ENCODE results near the gene BCAT1.
A peak's percentile ranks its signal among the peaks of the same experiment; 100 is the strongest.
"Not testable (repeated sequence)": the region's sequence is repeated elsewhere in the genome, so short reads cannot be mapped to it uniquely, and the experiment has no call there.

Gene BCAT1

DNA sequence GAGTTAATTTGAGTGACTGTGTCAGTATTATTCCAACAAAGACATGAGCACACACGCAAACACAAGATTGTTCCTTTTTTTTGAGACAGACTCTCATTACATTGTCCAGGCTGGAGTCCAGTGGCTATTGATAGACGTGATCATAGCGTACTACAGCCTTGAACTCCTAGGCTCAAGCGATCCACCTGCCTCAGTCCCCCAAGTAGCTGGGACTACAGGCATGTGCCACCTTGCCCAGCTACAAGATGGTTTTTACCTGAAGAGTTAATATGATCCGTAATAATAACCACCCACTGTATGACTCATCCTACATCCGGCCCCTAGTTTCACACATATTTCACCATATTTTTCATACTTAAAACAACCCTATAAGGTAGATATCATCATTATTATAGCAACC is 26.8 kb downstream of the BCAT1 start:
- no peak for DNase-seq

DNA sequence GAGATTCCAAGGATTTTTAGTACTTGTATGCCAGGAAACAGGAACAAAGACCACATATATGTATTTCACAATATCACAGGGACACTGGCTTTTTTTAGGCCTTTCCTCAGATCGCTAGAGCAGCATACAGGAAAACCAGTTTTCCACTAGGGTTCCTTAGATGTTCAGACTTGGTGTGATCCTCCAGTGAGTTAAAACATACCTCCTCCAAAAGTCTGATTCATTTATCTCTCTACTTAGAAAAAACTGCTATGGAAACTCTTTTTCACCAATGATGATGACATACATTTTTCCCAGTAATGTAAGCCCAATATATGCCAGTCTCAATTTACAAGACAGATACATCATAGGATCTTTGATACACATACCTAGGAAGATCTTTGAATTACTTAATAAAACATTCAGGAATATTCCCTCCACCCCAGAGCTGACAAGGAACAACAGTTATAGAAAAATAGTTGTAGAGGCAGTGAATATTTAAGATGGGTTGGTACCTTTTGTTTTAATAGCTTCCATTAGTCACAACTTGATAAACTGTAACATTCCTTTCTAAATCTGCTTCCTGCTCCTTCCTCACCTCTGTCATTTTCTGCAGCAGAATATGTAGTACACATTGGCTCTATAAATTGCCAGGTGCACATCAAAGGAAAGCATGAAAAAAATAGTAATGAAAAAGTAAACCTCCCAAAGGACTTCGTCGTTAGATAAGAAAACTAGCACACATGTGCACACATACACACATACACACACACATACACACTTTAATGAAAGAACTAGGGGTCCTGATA is 27.5 kb downstream of the BCAT1 start:
- no peak for DNase-seq

- DNase-seq: no peak
These were observed 28.8 kb downstream of the BCAT1 start for GRCh38 chr12:24920141-24920540.

DNA sequence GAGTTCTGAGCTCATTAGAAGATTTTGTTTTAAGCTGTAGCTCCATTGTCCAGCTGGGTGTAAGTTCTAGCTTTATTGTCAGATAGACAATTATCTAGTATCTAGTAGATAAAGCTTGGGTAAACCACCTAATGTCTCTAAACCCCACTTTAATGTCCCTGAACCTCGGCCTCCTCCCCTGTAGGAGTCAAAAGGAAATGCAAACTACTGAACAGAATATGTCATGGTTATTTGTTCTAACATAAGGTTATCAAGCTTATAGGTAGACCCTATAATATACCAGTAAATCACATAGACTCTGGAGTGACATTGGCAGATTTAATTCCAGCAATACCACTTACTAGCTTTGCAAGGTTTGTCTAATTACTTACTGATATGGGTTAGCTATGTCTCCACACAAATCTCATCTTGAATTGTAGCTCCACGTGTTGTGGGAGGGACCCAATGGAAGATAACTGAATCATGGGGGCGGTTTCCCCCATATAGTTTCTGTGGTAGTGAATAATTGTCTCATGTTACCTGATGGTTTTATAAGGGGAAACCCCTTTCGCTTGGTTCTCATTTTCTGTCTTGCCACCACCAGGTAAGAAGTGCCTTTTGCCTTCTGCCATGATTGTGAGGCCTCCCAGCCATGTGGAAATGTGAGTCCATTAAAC is 29.4 kb downstream of the BCAT1 start:
- no peak for DNase-seq

DNA sequence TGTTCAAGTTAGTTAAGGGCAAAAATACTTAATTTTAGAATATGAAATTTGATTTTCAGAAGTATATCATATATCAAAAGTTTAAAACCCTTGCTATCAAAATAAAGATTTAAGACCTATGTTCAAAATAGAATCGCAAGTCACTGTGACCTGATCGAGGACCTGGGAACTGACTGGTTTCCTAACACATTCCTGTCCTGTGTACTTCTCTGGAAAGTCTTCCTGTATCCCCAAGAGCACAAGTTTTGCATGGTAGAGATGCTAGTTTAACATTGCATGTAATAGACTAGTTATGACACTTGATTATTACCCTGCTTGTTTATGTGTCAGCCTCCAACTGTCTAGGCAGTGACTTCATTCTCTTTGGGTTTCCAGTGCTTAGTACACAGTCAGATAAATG is 30.3 kb downstream of the BCAT1 start:
- DNase-seq: no peak

- DNase-seq: no peak
These were observed 33.4 kb downstream of the BCAT1 start for GRCh38 chr12:24915501-24915900.

- DNase-seq: no peak
These were observed 34.9 kb downstream of the BCAT1 start for GRCh38 chr12:24913953-24914352.

- peak in 1 of 2 experiments; percentile 55 for DNase-seq
These were observed 35.8 kb downstream of the BCAT1 start for GRCh38 chr12:24913130-24913529.

DNA sequence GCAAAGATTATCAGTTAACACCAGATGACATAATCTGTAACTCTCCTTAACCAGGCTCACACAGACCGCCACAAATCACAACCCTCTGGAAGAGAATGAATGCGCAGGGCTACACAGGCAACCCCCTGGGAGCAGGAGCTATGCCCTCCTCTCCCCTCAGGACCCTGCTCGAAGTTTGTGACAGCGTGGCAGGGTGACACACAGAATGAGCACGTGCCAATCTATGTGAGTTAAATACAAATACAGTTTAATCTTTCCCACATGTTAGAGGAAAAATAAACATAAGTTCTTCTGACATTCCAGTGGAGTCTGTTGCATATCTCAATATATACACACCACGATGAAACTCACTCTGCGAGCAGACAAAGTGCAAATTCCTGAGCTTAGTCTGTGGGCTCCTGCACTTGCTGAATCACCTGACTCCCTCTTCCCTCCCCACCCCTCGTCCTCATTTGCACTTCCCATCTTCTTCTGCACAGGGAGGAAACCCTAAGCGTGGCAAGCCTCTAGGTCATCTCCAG is 37.6 kb downstream of the BCAT1 start:
- DNase-seq: peak in 1 of 2 experiments; percentile 19

- not testable (repeated sequence) for DNase-seq
These were observed 38.7 kb downstream of the BCAT1 start for GRCh38 chr12:24910192-24910591.

- DNase-seq: no peak
These were observed 39.2 kb downstream of the BCAT1 start for GRCh38 chr12:24909667-24910066.

- no peak for DNase-seq
These were observed 41.4 kb downstream of the BCAT1 start for GRCh38 chr12:24907464-24907863.

DNA sequence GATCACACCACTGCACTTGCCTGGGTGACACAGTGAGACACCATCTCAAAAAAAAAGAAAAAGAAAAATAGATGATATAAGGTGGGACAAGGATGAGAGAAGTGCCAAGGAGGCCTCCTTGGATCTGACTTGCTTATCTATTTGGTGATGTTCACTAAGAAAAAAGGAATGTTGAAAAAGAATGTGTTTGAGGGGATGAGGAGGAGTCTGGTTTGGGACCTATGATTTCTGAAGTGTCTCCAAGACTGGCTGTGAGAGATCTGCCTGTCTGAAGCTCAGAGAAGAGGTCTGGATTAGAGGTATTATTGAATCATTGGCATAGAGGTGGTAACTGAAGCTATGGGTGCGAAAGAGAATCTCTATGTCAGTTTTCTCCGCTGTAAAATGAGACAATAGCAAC is 42.8 kb downstream of the BCAT1 start:
- DNase-seq: no peak

DNA sequence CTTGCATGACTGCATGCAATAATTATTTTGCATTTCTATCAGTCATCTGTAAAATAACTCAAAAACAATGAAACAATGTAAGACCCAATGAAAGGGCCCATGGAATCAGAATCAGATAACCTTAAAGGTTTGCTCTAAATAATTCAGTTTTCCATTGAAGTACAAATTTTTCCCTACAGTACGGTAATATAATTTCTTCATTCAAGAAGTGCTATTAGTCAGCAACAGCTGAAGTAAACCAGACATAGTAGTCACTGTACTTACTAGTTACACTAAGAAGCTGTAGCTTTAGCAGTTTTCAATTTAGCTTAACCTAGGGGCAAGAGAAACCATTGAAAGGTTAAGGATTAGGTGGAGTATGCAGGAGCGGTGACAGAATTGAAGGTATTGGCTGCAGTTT is 43.5 kb downstream of the BCAT1 start:
- no peak for DNase-seq

- DNase-seq: no peak
These were observed 44.0 kb downstream of the BCAT1 start for GRCh38 chr12:24904871-24905270.

DNA sequence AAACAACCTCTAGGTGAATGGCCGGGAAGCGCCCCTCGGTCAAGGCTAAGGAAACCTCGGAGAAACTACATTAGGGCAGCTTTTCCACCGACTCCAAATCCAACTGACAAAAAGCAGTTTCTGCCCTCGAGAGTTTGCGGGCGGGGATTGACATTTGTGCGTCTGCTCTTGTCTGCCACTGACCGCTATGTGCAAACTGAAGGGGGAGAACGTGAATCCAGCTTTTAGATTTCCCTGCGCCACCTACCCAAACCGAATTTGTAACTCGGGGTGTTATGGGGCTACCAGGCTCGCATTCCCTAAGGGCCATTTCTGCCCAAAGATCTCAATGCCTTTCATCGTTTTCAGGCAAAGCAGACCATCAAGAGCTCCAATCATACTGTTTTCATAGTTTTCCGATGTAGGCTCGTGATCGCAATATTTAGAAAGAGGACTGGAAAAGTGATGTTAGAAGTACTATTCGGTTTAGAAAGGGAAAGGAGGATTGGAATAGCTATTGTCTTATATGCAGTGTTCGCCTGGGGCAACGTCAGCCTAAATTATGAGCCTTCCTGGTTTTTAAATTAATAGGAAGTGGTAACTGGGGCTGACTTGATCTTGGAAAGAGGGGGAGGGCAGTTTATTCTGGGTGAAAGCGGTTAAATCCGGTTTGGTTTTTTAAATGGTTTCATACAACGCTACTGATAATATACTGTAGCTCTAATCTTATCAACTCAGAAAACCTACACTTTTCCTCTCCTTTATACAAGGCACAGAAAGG is 45.4 kb downstream of the BCAT1 start:
- no peak for DNase-seq

DNA sequence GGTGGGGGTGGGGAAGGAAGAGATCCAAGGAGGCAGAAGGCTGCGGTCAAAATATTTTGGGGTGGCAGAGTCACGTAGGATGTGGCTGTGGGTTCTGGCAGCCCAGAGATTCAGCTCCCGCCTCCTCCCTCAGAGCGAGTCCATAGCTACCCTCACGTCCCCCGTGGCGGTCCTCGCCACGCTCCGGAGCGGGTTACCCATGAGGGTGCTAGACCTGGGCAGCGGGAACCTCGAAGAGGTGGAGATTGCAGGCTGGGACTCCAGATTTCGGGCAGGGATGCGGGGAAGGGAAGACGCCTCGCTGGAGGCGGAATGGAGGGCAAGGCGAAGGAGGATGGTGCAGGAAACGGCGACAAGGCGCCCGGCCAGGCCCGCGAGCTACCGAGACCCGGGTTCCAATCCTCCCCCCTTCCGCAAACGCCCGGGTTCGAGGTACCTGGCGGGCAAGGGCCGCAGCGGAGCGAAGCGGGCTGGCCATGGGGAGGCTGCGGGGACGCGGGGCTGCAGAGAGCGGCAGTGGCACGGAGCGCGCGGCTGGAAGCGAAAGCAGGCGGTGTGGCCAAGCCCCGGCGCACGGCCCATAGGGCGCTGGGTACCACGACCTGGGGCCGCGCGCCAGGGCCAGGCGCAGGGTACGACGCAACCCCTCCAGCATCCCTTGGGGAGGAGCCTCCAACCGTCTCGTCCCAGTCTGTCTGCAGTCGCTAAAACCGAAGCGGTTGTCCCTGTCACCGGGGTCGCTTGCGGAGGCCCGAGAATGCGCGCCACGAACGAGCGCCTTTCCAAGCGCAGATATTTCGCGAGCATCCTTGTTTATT is 46.2 kb downstream of the BCAT1 start:
- DNase-seq: no peak

GRCh38 chr12:24901576-24902461 is 47.1 kb downstream of the BCAT1 start:
- no peak for DNase-seq

DNA sequence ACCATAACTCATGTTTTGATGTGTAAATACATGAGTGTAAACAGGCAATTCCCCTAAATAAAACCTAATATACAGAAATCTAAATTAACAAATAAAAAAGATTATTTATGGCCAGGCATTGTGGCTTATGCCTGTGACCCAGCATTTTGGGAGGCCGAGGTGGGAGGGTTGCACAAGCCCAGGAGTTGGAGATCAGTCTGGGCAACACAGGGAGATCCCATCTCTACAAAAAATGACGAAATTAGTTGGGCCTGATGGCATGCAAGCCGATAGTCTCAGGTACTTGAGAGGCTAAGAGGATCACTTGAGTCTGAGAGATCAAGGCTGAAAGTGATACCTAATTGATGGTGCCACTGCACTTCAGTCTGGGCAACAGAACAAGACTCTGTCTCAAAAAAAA is 48.7 kb downstream of the BCAT1 start:
- peak; percentile 5 to 59 for DNase-seq

DNA sequence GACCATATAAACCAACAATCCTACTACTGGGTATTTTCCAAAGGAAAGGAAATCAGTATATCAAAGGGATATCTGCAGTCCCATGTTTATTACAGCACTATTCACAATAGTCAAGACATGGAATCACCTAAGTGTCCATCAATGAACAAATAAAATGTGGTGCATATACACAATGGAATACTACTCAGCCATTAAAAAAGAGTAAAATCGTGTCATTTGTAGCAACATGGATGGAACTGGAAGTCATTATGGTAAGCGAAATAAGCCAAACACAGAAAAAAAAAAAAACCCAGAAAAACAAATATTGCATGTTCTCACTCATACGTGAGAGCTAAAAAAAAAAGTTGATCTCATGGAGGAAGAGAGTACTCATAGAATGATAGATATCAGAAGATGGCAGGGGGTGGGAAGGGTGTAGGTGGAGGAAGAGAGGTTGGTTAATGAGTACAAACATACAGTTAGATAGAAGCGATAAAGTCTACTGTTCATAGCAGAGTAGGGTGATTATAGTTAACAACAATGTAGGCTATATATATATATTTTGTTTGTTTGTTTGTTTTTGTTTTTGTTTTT is 49.3 kb downstream of the BCAT1 start:
- DNase-seq: no peak

DNA sequence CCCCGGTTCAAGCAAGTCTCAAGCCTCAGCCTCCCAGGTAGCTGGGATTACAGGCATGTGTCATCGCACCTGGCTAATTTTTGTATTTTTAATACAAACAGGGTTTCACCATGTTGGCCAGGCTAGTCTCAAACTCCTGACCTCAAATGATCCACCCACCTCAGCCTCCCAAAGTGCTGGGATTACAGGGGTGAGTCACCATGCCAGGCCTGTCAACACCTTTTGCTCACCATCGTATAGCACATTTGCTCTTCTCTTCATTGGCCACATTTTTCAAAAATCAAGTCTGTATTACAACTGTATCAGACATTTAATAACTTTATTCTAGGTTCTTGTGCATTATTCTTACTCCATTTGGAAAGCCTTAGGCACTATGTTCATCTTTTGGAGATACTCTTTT is 50.3 kb downstream of the BCAT1 start:
- no peak for DNase-seq
